Erythroblast (primary cell): ENCODE results near the gene ITPRIP.

Source experiments
- GATA1 ChIP-seq: IDR thresholded peaks from 2 replicates; pipeline ENCODE4 v1.6.1; 2011; ENCODE audit warnings: low read depth, mild to moderate bottlenecking, control low read depth, low read length, moderate library complexity
- POLR2A ChIP-seq: IDR thresholded peaks from 2 replicates; pipeline ENCODE4 v1.6.1; 2011; ENCODE audit warnings: mild to moderate bottlenecking, low read length

DNA sequence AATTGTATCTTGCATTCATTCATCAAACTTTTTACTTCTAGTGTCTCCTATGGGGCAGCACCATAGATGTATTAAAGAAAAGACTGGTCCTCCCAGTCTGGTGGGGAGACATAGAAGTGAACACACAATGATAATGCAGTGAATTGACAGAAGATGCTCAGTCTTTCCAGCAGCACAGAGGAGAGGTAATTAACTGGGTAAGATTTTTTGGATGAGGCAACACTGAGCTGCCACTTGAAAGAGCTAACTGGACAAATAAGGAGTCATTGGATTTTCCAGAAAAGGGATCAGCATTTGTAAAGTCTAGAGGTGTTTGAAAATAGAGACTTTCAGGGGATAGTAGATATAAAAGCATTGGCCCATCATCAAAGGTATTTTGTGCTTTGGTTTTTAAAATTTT, 7.2 kb upstream of the ITPRIP start:
- TF ChIP-seq POLR2A (no peak), GATA1 (no peak)
